HG03095 (cell line): ENCODE results near the gene DENND6A.
"Not testable (repeated sequence)": the region's sequence is repeated elsewhere in the genome, so short reads cannot be mapped to it uniquely, and the experiment has no call there.

Source experiments
- ATAC-seq: cut with Tn5 transposase; IDR thresholded peaks from one replicate; pipeline ENCODE4 v1.9.1; 2021; ENCODE audit warnings: moderate library complexity; ENCODE audit not compliant: unreplicated experiment

DENND6A gene

GRCh38 chr3:57692396-57693147 is at the start of gene DENND6A:
DENND6A (minus strand) TSS chr3:57693077; CDS start chr3:57693018, 59 bp downstream.
- peak; percentile 60 for ATAC-seq

DNA sequence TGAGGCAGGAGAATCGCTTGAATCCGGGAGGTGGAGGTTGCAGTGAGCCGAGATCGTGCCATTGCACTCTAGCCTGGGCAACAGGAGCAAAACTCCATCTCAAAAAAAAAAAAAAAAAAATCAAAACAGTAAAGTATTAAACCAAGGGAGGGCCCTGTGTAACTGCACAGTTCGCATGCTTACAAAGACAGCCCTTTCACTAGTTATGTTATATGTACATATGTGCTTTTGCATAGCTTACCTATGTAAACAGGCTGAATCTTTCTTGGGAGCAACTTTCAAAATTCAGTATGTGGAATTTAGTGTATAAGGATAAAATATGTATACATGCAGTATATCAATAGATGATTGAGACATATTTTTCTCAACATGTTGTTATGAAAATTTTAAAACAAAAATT is 47.1 kb upstream of the DENND6A start:
- ATAC-seq, result no peak

DNA sequence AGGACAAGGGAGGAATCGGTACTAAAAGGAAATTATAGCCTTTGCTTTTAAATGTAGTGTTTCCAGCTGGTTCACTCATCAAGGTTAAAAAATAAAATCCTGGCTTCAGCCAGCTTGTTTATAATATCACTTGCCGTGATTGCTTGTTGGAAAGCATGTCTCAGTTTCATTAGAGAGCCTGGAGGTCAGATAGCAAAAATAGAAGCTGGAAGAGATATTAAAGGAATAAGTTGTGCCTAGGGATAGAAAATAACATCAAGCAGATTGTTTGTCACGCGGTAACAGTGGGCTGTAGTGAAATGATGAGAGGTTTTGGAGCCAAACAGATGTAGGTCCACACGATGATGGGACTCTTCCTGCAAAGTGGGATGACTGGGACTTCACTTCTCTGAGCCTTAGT is 45.5 kb upstream of the DENND6A start:
- no peak for ATAC-seq

DNA sequence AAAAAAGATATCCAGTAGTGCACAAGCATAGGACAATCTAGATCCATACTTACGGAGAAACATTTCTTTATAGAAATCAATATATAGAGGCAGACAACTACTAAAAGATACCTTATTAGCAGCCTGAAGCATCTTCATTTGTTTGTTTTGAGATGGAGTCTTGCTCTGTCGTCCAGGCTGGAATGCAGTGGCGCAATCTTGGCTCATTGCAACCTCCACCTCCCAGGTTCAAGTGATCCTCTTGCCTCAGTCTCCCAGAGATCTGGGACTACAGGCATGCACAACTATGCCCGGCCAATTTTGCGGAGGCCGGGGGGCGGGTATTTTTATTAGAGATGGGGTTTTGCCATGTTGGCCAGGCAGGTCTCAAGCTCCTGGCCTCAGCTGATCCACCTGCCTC is 45.0 kb upstream of the DENND6A start:
- ATAC-seq, result no peak

GRCh38 chr3:57735405-57735804 is 42.5 kb upstream of the DENND6A start:
- no peak for ATAC-seq

GRCh38 chr3:57733790-57734189 is 40.9 kb upstream of the DENND6A start:
- no peak for ATAC-seq

DNA sequence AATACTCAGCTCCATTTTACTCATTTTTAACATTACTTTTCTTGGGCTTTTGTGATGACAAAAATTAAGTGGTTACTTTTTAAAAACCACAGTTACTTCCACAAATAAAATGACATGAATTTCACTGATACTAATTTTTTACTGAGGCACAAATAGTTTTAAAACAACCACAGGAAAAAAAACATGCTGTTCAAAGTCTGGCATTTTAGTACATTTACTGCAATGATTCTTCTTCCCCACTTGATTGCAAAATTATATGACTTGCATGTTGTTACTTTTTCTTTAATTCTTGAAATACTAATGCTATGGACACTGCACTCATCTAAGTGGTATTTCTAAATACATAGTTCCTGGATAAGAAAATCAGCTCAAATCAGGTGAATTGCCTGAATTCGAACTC is 38.4 kb upstream of the DENND6A start:
- ATAC-seq, result no peak

DNA sequence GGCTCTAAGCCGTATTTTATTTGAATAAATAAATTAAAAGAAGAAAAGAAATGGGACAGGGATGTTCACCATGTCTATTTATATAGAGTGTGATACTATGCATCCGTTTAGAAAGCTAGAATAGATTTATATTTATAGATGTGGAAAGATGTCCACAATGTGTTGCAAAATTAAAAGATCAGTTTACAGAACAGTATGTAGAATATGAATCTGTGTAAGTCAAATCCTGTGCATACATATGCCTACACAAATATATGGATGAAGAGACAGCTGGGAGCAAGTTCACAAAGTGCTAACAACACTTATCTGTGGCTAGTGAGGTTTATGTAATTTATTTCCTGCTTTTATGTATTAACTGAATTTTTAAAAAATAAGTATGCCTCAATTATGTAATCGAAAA is 37.8 kb upstream of the DENND6A start:
- no peak for ATAC-seq

DNA sequence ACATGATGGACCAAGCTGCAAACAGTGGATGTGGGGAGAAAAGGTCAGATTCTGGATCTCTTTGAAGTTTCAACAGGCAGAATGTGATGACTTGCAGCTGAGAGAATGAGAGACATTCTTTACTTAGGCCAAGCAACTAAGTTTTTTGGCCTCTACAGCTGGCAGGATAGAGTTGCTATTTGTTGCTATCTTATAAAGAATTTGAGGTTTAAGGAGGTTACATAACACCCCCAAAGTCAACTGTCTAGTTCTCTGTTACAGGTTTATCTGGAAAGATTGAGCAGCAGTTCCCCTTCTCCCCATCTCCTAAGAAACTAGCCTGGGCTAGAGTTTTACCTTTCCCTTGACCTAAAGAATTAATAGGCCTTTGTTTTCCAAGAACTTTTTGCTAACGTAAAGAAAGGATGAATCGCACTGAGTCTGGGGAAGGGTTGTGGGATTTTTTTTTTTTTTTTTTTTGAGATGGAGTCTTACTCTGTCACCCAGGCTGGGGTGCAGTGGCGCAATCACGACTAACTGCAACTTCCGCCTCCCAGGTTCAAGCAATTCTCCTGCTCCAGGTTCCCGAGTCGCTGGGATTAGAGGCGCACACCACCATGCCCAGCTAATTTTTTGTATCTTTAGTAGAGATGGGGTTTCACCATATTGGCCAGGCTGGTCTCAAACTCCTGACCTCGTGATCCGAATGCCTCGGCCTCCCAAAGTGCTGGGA is 36.6 kb upstream of the DENND6A start:
- ATAC-seq, result no peak

DNA sequence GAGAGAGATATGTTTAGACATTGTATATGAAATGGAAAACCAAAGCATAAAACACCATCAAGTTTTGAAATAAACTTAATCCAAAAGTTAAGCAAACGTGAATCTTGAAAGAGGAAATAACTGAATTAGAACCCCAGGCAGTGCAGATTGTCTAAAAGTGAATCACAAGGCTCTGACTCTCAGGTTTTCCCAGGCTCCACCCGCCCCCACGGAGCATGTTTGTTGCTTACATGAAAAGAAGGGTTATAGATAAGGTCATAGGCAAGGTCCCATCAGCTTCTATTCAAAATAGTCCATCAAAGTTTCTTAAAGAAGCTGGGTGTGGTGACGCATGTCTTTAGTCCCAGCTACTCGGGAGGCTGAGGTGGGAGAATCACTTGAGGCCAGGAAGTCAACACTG is 34.2 kb upstream of the DENND6A start:
- no peak for ATAC-seq

DNA sequence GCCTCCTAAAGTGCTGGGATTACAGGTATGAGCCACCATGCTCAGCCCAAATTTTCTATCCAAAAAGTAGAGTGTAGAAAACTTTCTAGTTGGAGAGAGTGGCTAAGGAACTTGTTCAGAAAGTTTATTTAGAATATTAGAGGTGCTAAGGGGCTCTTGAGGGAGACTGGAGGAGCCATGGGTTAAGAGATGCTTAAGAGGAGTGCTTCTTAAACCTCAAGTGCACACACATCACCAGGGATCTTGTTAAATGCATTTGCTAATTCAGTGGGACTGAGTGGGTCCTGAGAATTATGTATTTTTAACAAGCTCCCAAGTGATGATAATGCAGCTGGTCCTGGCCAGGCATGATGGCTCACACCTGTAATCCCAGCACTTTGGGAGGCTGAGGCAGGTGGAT is 33.5 kb upstream of the DENND6A start:
- no peak for ATAC-seq

- ATAC-seq, result no peak
Measured at GRCh38 chr3:57718118-57718517, 25.2 kb upstream of the DENND6A start.

GRCh38 chr3:57717205-57717868 is 24.5 kb upstream of the DENND6A start:
- ATAC-seq, result no peak

- ATAC-seq, result no peak
Measured at GRCh38 chr3:57715686-57716085, 22.8 kb upstream of the DENND6A start.

DNA sequence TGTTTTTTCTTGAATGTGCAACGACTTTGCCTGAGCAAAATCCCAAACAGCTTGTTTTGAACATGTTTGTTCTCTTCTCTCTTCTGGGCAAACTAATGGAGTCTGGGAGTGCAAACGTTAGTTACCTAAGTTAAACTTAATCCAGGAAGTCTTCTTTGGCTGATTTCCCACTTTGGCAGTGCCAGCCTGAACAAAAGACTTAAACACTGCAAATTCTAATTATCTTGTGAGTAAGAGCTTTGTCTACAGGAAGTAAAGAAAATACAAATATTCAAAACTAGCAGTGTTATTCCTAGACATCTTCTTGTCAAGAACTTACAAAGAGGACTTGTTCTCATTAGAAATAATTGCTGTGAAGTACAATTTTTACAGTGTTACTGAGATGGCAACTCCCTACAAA is 16.7 kb upstream of the DENND6A start:
- no peak for ATAC-seq

DNA sequence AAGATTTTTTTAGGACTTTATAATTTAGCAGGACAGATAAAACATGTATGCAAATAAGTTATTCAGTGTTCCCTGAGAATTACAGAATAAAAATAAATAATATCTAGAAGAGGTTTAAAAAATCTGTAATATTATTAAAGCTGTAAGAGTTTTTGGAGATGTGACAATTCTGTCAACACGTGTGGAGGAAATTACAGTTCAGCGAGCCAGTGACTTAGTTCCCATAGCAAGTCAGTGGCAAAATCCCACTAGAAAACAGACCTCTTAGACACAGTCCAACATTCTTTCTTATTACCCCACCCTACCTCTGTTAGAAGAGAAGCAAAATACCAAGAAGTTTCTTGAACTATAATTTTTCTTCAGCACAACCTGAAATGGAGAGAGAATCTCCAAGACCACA is 16.2 kb upstream of the DENND6A start:
- ATAC-seq, result no peak

DNA sequence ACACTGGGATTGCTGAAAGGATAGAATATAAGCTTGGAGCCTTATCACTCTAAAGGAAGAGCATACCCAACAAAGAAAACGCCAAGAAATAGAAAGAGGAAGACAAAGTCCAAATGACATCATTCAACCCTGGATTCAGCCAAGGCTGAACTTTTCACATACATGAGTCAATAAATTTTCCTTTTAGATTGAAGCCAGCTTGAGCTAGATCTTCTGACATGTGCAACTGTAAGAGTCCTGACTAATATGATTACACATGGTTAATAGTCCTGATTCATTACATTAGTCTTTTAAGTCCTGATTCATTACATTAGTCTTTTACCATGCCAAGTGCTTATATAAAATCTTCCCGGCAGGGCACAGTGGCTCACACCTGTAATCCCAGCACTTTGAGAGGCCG is 13.6 kb upstream of the DENND6A start:
- ATAC-seq, result no peak

DNA sequence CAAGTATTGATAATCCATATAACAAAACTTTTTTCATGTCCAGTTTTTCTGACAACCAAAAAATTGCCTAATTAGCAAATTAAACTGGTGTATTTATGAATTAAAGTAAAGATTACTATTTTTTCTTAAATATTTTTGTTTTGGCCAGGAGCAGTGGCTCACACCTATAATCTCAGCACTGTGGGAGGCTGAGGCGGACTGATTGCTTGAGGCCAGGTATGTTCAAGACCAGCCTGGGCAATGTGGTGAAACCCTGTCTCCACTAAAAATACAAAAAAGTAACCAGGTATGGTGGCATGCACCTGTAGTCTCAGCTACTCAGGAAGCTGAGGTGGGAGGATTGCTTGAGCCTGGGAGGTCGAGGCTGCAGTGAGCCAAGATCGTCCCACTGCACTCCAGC is 12.5 kb upstream of the DENND6A start:
- not testable (repeated sequence) for ATAC-seq

DNA sequence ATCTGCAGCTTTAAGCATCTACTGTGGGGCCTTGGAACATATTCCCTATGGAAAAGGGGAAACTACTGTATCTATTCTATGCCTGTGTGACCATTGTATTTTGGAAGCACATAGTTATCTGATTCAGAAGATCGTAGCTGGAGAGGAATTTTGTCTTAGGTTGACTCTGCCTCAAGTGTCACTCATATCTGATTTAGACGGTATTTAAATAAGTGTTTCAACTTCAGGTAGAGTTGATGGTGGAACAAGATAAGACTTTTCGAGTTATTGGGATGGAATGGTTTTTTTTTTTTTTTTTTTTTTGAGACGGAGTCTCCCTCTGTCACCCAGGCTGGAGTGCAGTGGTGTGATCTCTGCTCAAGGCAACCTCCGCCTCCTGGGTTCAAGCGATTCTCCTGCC is 8.9 kb upstream of the DENND6A start:
- no peak for ATAC-seq

DNA sequence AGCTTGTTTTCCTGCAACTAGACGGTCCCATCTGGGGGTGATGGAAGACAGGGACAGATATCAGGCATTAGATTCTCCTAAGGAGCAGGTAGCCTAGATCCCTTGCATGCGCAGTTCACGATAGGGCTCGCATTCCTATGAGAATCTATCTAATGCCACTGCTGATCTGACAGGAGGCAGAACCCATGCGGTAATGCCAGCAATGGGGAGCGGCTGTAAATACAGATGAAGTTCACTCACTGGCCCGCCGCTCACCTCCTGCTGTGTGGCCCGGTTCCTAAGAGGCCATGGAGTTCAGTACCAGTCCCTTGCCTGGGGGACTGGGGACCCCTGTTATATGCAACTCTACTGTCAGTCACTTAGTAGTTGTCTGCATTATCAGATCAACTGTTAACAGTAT is 7.9 kb upstream of the DENND6A start:
- ATAC-seq, result no peak

DNA sequence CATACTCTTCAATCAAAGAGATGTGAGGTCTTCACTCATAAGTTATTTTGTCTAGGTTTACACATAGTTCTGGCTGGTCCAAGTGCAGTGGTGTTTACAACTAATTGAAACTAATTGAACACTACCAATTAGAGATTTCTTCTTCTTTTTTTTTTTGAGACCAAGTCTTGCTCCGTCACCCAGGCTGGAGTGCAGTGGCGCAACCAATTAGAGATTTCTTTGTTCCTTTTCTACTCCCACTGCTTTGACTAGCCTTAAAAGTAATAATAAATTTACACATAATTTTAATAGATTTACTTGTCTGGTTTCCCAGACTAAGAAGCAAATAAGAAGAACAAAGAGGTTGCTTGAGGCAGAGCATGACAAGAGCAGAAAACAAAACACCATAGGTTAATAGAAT is 6.7 kb upstream of the DENND6A start:
- ATAC-seq, result no peak

- no peak for ATAC-seq
Measured at GRCh38 chr3:57696801-57697321, 4.0 kb upstream of the DENND6A start.
